Measurements from ENCODE around the gene VPS13A.
"Not testable (repeated sequence)": the region's sequence is repeated elsewhere in the genome, so short reads cannot be mapped to it uniquely, and the experiment has no call there.

GRCh38 chr9:77408521-77408920, 231.2 kb downstream of the VPS13A start:
- not testable (repeated sequence) for TF ChIP-seq POLR2A (IDR thresholded peaks at IDR 0.05; ENCODE audit: low read depth); CTCF (IDR thresholded peaks at IDR 0.05); EP300 (IDR thresholded peaks at IDR 0.05); POLR2AphosphoS5 (IDR thresholded peaks at IDR 0.05)

All from esophagus muscularis mucosa (tissue), 4 donors.